ENCODE results near the gene ZSCAN12.

DNA sequence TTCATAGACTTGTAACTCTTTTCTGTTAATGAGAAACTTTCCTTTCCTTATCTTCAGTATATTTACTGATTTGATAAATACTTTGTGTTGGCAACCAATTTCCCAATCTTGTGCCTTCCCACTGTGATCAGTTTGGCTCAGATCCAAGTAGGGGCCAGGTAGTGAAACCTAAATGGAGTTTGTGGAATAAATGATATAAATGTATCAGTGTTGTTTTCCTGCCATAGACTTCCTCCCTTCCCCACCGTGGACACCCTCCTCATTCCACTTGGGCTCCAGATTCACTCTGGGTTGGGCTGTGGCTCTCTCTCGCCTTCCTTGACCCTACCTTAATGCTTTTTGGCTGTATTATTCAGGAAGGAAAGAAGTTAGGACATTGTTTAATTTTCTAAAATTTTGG lies 48.5 kb downstream of the ZSCAN12 start:
- TF ChIP-seq SP1 (IDR thresholded peaks at IDR 0.05) (no peak), FOXM1 (IDR thresholded peaks at IDR 0.05; ENCODE audit: borderline replicate concordance) (no peak), BHLHE40 (IDR thresholded peaks at IDR 0.05; ENCODE audit: borderline replicate concordance) (no peak), ARNT (IDR thresholded peaks at IDR 0.05) (no peak), NFRKB (IDR thresholded peaks at IDR 0.05) (no peak), CTBP1 (IDR thresholded peaks at IDR 0.05; ENCODE audit: borderline replicate concordance) (no peak)
